ENCODE data around the gene CIART.

Gene CIART

GRCh38 chr1:150259758-150260669 lies 22.3 kb upstream of the CIART start:
- DNase-seq = peak in 2 of 56 donors; percentile 8 to 44

- DNase-seq = no peak
Measured at GRCh38 chr1:150261367-150261766, 21.0 kb upstream of the CIART start.

- no peak for DNase-seq
Measured at GRCh38 chr1:150262388-150263320, 19.7 kb upstream of the CIART start.

- DNase-seq = no peak
Measured at GRCh38 chr1:150263549-150263948, 18.8 kb upstream of the CIART start.

- peak in 1 of 56 donors; percentile 16 for DNase-seq
Measured at GRCh38 chr1:150267896-150268295, 14.5 kb upstream of the CIART start.

GRCh38 chr1:150268340-150268704 lies 14.0 kb upstream of the CIART start:
- DNase-seq = peak in 12 of 56 donors; percentile 4 to 53 (median 26)

- DNase-seq = peak; percentile 68 to 98 (median 96)
Measured at GRCh38 chr1:150268705-150269403, 13.5 kb upstream of the CIART start, which contains the start of gene APH1A. TSS of gene APH1A (minus strand) at chr1:150269016. CDS start at chr1:150268810, 206 bp downstream.

- DNase-seq = no peak
Measured at GRCh38 chr1:150269451-150269850, 12.9 kb upstream of the CIART start.

- DNase-seq = no peak
Measured at GRCh38 chr1:150271291-150271959, 10.9 kb upstream of the CIART start.

GRCh38 chr1:150273311-150273710 lies 9.0 kb upstream of the CIART start:
- no peak for DNase-seq

- DNase-seq = no peak
Measured at GRCh38 chr1:150280138-150280707, 2.1 kb upstream of the CIART start.

- peak in 47 of 56 donors; percentile 14 to 86 (median 56) for DNase-seq
Measured at GRCh38 chr1:150281221-150281757, 1.1 kb upstream of the CIART start.

GRCh38 chr1:150282558-150282958 lies 204 bp downstream of the CIART start:
- DNase-seq = peak in 4 of 56 donors; percentile 41 to 74 (median 59)

- DNase-seq = peak in 1 of 56 donors; percentile 24
Measured at GRCh38 chr1:150283260-150283659, 906 bp downstream of the CIART start.

GRCh38 chr1:150288382-150288781 lies 6.0 kb downstream of the CIART start:
- DNase-seq = no peak

- DNase-seq = no peak
Measured at GRCh38 chr1:150288822-150289221, 6.5 kb downstream of the CIART start.

- peak; percentile 33 to 93 (median 82) for DNase-seq
Measured at GRCh38 chr1:150293433-150294253, 11.3 kb downstream of the CIART start, which contains the start of gene MRPS21. TSS of gene MRPS21 (plus strand) at chr1:150293861. CDS start at chr1:150294367, 506 bp downstream.

- DNase-seq = no peak
Measured at GRCh38 chr1:150295476-150295875, 13.1 kb downstream of the CIART start.

- no peak for DNase-seq
Measured at GRCh38 chr1:150299716-150300115, 17.4 kb downstream of the CIART start.

All from amygdala (tissue), 56 donors.